Stimulated activated CD8-positive, alpha-beta memory T cell treated with anti-CD3 and anti-CD28 coated beads, Interleukin-7, amount 100 ng/mL, for 1 hour (primary cell): Measurements from ENCODE around the gene SYT13.
"Not testable (repeated sequence)": the region's sequence is repeated elsewhere in the genome, so short reads cannot be mapped to it uniquely, and the experiment has no call there.

Experiments used
- DNase-seq, 2 donors: peaks; one replicate each; pipeline ENCODE4 v3.0.0-alpha.2; 2020; ENCODE audit warnings: low read depth in 2 of 2

SYT13 gene

DNA sequence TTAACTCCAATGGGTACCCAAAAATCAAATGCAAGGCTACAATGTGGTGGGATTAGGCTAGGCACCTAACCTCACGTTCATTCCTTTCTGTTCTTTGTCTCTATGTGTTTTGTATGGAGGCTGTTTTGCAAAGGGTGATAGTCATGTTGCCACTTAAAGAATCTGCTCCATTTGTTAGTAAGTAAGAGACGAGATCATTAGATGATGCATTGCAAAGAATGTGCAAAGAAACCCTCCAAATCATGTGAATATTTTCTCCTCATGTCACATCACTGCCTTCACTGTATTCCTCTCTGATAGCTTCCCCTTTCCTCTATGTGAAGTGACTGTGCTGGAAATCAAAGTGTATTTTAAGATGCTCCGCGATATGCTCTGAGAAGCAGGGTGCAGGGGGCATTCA lies 11.9 kb downstream of the SYT13 start:
- DNase-seq = no peak

DNA sequence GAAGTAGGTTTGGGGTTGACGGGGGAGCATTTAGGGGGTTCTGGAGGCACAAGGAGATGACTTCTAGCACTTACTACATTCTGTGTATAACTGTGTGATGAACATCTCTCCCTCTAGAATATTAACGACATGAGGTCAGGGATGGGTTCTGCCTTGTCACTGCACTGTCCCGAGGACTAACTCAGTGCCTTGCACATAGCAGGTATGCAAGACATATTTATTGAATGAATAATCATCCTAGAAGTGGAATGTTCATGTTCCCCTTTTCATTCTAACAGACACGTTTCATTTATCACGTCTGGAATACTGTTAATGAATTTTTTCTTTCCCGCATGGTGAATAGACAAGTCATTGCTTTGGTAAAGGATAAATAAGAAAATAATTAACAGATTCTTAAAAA lies 12.6 kb downstream of the SYT13 start:
- DNase-seq = no peak

DNA sequence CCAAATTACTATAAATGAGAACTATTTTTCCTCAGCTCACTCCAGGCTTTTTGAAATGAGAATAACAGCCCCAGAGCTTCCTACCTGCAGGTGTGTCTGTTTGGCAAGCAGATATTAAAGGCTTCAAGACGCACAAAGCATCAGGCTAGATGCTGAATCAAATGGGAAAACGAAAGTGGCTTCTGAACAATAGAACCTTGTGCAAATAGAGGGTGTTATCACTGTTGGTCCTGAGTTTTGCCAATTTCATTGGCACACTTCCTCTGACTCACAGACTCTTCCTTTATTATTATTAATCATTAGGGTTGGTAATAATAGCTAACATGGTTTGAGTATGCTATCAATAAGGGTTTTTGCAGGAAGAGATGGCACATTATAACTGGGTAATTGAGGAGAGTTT lies 13.4 kb downstream of the SYT13 start:
- no peak for DNase-seq

DNA sequence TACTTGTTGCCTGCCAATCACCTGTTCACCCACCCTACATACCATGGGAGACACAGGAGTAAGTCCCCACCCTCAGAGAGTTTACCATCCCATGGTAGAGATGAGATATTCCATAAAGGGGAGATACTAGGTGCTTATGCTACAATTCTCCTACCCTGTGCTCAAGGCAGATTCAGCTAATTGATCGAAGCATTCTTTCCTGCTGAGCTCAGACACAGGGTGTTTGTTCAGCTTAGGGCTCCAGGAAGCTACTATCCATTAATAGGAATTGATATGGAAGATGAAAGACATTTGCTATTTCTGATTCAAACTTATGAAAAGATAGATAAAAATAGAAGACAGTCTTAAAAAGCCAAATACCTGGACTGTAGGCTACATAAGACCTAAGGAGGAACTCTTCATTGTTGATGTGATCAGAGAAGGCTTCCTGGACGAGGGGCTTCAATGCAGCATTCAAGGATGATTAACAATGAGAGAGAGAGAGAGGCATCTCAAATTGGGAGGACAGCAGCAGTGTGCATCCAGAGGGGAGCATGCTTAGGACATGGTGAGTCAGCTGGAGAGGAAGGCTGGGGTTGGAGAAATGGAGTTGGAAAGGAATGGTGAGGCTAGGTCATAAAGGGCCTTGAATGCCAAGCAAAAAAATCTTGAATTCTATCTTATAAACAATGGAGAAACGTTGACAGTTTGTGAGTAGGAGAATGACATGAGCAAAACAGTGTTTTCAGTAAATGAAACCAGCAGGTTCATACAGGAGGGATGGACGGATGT lies 15.0 kb downstream of the SYT13 start:
- no peak for DNase-seq

DNA sequence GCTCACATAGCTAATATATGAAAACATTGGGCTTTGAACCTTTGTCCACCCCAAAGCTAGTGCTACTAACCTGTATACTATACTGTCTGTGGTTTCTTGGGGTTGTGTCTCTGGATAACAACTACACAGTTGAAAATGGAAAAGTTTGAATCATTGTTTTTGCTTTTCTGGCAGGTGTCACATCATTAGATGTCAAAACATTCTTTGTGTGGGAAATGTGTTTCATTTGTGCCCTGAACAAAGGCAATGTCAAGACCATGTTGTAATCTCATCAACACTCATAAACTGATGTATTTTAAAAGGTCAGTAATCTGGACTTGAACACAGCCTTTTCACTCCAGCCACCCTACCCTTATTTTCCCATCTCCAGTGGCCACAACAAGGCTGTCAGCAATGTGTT lies 16.5 kb downstream of the SYT13 start:
- no peak for DNase-seq

DNA sequence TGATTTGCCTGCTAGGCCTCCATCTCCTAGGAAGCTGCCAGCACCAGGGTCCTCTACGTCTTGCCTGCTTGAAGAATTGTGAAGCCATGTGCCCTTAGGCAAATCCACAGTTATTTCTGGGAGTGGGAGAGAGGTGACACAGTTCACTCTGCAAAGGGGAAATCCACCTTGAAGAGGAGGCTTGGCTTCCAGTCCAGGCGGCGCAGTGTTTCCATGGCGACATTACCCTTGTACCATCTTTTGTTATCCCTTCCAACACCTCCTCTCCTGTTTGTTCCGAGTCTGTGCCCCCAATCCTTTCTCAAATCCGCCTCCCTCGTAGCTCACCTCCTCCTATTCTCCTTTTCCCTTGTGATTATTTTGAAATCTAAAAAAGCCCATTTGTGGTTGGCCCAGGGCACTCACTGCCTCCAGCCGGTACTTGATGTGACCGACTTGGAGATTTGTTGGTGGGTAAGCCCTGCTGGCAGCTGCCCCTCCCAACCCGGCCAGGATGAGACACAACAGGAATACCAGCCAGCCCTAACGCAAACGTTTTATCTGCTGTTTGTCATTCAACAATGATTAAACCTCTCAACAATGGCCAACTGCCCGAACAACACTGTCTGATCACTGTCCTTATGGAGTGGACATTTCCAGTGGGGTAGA lies 18.4 kb downstream of the SYT13 start:
- DNase-seq = no peak

DNA sequence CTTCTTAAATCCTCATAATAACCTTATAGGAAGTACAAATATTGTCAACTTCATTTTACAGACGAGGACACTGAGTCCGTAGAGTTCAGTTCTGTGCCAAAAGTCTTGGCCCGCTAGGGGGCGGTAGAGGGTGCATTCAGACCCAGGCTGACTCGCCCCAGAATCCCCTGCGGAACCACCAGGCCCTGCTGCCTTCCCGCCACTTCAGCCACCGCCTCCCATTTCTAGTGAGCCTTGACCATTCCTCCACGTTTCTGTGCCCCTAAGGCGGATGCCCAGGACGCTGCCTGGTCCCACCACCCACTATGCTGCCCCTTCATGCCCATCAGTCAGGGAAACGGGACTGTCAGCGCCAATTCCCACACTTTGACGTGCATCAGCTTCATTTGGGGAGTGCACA lies 19.1 kb downstream of the SYT13 start:
- no peak for DNase-seq

DNA sequence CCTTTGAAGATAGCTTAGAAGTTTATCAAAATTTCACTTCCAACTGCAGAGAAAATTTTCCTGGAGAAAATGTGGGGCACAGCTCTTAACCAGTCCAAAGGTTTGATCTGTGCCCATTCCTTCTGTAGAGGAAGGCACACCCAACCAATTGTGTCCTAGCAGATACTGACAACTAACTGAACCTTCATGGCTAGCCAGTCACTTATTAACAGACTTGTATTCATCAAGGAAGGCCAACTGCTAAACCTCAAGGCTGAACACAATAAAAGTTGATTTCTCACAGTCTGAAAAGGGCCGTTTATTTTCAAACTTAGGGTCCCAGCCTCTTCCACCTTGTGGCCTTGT lies 19.5 kb downstream of the SYT13 start:
- no peak for DNase-seq

DNA sequence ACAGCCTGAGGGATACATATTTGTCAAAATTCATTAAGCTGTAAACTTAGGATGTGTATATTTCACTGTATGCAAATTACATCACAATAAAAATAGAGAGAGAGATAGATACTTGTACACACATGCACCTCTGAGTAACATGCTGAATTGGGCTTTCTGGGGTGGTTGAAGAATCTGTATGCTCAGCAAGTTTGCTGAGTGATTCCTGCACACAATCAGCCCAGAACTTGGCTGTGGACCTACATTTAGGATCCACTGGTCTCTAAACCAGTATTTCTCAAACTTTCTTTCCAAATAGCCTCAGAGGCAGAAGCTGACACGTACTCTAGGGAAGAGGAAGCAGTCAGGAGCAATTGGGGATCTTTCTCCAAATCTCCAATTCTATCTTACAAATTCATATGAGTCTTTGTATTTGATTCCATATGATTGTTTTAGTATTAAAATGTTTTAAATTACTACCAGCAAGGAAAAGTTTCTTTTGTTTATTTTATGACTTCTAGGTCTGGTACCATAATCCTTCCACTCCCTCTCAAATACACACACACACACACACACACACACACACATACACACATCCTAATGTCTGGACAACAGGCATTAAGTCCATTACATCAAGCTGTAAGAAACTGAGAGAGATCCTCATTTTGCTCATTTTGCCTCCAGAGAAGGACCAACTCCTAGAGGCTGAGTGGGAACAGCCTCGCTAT lies 20.0 kb downstream of the SYT13 start:
- DNase-seq = no peak

DNA sequence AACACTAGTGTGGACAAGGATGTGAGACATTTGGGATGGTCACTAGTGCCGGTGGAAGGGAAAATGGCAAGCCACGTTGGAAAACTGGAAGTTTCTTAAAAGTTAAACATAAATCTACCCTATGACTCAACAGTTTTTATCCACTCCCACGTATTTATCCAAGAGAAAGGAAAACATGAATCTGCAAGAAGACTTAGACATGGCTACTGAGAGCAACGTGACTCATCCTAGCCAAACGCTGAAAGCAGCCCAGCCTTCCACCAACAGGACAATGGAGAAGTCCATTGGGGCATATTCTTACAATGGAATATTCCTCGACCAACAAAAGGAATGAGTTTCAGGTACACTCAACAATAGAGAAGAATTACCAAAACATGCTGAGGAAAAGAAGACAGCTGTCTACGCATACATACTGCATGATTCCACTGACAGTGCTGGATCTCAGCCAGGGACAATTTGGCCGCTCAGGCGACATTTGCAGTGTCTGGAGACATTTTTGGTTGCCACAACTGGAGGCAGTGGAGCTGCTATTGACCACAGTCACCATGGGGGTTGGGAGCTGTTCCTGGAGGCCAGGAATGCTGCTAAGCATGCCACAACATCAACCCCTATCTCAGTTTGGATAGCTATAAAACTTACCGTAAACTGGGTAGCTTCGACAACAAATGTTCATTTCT lies 21.2 kb downstream of the SYT13 start:
- DNase-seq = no peak

DNA sequence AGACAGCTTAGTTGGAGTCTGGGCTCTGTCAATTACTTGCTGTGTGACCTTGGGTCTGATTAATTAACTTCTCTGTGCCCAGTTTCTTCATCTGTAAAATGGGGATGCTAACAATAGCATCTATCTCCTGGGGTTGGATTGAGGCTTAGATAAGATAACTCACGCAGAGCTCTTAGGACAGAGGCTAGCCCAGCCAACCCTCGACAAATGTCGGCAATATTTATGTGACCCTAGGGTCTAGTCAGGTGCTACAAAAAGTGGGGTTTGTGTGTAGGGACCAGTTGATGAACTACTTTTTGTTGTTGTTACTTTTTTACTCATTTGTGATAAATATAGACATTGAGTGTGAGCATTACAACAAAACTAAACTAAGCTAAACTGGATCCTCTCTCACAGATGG lies 22.4 kb downstream of the SYT13 start:
- no peak for DNase-seq

DNA sequence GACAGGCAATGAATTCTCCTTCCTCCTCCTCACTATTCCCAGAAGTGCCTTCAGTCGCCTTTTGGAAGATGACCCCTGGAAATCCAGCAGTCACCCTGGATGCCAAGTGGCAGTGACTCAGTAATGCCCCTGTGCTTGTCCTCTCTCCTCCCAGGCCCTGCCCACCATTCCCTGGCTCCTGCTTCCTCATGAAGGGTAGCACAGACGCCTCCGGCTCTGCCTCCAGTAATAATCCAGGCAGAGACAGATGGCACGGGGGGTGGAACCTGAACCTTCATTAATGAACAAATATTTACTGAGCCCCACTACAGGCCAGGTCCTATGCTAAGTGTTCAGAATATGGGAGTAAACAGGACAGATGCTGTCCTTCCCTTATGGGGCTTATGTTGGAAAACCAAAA lies 23.2 kb downstream of the SYT13 start:
- DNase-seq = no peak

DNA sequence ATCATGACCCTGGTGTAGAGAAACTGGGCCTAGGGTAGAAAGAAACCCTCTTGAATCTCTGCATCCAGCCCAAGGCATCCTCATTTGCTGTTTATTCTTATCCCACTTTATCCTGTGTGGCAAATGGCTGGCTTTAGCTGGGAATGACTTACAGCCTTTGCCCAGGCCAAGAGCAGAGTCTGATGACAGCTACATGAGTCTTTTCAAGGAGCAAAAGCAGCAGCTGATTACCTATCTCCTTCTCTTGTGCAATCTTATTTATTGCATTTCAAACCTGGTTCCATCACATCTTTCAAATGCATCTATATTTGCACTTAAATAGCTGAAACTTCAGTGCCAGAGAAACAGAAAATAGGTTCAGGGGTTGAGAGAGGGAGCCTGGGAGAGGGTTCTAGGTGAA lies 26.1 kb downstream of the SYT13 start:
- no peak for DNase-seq

DNA sequence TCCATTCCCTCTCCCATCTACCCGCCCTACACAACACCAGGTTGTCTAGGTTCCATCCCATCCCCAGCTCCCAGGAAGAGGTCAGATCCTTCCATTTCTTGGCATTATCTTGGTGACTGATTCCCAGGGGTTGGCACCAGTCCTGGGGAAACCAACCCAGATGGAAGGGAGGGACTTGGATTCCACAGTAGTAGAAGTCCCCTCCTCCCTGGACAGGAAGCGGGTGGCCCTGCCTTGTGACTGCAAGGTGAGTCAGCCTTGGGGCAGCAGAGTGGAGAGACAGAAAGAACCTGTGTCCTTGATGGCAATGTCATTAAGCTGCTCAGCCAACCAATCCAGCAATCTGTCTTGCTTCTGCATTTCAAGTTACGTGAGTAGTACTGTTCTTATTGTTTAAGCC lies 26.5 kb downstream of the SYT13 start:
- no peak for DNase-seq

DNA sequence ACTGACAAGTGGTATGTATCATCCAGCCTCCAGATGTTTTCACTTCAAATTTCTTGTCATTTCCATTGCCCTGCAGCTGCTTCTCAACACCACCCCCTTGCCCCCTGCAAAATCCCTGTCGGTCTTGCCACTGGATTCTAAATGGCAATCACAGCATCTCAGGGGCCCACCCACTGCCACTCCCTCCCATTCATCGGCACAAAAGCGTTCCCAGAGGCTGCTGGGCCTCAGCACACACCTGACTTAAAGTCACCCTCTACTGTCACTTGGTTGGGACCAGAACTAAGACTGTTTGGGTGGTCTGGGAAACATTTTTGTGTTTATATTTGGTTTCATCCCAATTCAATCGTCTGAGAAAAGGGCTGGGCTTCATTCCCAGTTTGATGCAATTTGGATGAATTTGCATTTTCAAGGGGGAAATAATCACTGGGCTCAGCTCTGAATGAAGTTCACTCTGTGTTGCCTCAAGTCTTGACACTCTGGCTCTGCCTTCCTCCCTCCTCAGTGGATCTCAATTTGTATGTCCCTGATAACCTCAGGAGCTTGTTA lies 27.1 kb downstream of the SYT13 start:
- DNase-seq = no peak

DNA sequence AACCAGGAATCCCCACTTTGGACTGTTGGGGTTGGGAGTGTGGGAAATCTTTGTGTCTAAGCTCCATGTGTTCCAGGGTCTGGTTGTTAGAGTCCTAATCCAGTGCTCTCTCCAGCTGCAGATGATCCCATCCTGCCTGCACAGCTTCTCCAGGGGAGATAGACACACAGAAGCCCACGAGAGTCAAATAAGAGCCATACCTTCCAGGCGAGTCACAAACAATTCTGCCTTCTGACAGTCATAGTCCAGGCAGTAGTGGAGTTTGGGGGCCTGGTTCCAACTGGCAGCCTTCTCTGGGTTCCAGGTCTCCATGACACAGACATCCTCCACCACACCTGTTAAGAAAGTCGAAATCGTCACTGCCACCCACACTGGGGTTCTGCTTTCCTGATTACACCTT lies 32.1 kb downstream of the SYT13 start:
- DNase-seq = no peak

DNA sequence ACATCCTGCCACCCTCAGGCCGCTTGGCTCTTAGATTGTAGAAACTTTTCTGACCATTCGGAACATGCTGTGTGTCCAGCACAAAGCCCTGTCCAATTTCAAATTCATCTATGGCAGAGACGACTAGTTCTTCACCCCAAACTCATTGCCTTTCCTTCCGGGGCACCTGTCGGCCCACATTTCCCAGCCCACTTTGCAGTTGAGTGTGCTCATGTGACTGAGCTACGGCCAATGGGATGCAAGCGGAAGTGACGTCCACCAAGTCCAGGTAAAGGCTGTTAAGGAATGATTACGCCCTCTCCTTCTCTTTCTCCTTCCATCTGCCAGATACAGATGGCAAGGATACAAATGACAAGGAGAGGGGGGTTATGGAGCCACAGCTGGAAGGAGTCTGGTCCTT lies 32.5 kb downstream of the SYT13 start:
- no peak for DNase-seq

DNA sequence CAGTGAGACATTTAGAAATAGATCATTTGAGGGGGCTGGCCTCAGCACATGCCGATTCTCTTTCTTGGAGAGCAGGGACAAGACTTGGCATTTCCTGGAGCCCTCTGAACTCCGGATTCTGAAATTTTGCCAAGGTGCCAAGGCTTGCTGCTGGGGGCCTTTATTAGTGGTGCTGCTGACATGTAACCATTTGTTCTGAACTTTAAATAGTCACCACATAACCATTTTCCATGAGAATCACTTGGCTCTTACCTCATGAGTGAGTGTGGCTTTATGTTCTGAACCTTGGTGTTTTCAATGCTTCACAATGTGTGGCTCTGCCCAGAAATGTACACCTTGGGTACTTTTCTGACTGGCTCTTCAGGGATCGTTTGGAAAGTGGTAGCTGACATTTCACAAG lies 33.3 kb downstream of the SYT13 start:
- no peak for DNase-seq

DNA sequence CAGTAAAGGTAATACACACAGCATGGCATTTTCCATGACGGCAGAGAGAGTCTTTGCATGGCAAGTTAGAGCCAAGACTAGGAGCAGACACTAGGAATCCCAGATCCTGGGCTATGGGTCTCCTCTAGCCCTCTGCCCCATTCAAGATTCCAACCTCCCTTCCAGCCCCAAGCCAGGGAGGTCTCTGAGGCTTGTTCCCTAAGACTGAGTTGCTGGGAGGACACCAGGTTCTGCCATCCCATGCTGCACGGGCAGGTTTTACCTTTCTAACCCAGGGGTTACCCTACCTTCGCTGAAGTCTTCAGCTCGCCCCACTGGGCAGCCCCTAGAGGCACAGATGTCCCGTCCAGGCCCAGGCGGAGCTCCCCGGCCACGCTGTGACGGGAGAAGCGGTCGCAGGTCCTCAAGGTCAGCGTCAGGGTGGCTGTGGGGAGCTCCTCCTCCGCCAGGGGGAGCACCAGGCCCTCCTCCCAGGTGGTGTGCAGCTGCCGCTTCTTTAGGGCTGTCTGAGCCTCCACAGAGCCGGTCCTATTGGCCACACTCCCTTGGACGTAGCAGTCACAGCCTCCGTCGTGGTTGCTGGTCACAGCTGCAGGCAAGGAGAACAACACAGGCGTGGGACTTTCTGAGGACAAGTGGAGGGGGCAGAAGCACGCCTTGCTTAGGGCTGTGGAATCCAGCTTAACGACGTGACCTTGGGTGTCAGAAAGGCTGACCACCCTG lies 33.8 kb downstream of the SYT13 start:
- no peak for DNase-seq

DNA sequence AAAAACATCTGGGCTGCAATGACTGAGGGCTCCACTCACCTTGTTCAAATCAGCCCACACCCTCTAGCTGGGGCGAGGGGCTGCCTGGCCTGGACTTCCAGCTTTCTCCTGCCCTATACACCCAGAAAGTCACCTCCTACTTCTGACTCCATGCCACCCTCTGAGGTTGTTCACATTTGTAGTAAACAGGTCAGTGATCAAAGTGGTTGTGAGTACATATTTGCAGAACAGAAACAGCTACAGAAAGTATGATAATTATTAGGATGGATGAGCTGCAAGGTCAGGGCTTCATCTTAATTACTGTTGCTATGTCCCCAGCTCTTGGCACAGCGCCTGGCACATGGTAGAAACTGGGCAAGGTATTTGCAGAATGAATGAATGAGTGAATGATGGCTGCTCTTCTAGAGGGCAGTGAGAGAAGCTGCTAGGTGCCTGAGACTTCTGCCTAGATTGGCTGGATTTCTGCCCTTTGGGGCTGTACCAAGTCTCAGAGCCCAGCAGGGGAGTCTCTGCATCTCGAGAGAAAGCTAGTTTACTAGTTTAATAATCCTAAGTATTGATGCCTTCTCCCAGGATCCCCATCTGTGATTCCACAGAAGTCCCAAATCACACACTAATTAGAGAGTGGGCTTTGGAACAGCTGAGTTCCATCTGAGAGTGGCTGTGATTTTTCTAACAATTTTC lies 36.0 kb downstream of the SYT13 start:
- DNase-seq = no peak

DNA sequence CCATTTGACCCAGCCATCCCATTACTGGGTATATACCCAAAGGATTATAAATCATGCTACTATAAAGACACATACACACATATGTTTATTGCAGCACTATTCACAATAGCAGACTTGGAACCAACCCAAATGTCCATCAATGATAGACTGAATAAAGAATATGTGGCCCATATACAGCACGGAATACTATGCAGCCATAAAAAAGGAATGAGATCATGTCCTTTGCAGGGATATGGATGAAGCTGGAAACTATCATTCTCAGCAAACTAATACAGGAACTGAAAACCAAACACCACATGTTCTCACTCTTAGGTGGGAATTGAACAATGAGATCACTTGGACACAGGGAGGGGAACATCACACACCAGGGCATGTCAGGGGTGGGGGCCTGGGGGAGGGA lies 36.8 kb downstream of the SYT13 start:
- not testable (repeated sequence) for DNase-seq
